Colonic mucosa (tissue), 4 donors: ENCODE results near the gene USP7. TPM values are rescaled to one million over a fixed set of nuclear protein-coding genes. Genes with fewer than 3 reads are reported as not detected.

ENCODE experiments used
- DNase-seq: peaks from one replicate; pipeline ENCODE4 v3.0.0-alpha.2; 2020
- H3K27ac ChIP-seq: fragments of 200-600 bp; one replicate; pipeline ENCODE4 v1.8.0; 2021
- H3K27me3 ChIP-seq: fragments of 200-600 bp; one replicate; pipeline ENCODE4 v1.8.0; 2021
- H3K36me3 ChIP-seq: fragments of 200-600 bp; one replicate; pipeline ENCODE4 v1.8.0; 2021
- H3K4me1 ChIP-seq: fragments of 200-600 bp; one replicate; pipeline ENCODE4 v1.8.0; 2021; ENCODE audit warnings: mild to moderate bottlenecking
- H3K4me3 ChIP-seq: fragments of 200-600 bp; one replicate; pipeline ENCODE4 v1.8.0; 2021
- H3K9ac ChIP-seq, 2 donors: one replicate each; pipeline ENCODE4 v1.7.0; 2013; ENCODE audit warnings: control low read depth in 2 of 2, low read depth in 2 of 2, low read length in 2 of 2
- H3K9me3 ChIP-seq: fragments of 200-600 bp; one replicate; pipeline ENCODE4 v1.8.0; 2021
- CTCF ChIP-seq: fragments of 200-600 bp; IDR thresholded peaks from one replicate; pipeline ENCODE4 v1.8.0; 2022; ENCODE audit warnings: antibody characterized with exemption, mild to moderate bottlenecking
- intact Hi-C: fragments of 100-400 bp; cut with DNase I; formaldehyde crosslinking; loops from one replicate; pipeline ENCODE4 v1.14.1; 2022
- total RNA-seq, 2 donors: library from RNA; stranded (reverse); fragmentation: NEBNext Ultra II Directional in 1 of 2; extraction: Animal tissue kit (Norgen Biotek cat#: 25700) in 1 of 2; gene quantifications; one replicate each; pipeline ENCODE4 v1.2.1, GENCODE V29; 2021
- donor health status: healthy.
- donor health status: DM: no; HTN: no; CAD: no.
- donor health status: DM: no; HTN: no; CAD: no.

USP7 gene
- total RNA-seq, 2 donors from 2014 or later = 147 to 176 TPM

DNA sequence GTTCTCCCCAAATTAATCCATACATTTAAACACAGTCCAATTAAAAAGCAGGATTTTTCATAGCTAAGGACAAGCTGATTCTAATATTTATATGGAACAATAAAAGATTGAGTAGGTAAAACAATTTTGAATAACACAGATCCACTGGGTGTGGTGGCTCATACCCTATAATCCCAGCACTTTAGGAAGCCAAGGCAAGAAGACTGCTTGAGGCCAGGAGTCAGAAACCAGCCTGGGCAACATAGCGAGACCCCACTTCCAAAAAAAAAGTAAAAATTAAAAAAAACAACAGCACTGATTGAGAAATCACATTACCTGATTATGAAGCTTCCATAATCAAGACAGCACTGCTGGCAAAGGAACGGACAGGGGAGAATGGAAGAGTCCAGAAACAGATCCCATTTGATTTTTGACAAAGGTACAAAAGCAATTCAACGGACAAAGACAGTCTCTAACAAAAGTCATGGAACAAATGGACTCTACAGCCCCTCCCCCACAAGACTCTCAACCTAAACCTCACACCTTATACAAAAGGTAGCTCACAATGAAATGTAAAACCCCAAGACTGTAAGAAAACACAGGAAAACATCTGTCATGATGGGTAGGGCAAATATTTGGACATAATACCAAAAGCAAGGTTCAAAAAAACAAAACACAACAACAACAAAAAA is 17.9 kb downstream of the USP7 start:
- Histone ChIP-seq H3K4me1 (peaks cover 42% of the 10 kb centered on the region), H3K27me3 (no peaks in the 10 kb centered on the region), H3K9ac (no peak overlapping the region), H3K36me3 (no peaks in the 10 kb centered on the region), H3K4me3 (no peak overlapping the region), H3K27ac (no peak overlapping the region), H3K9me3 (no peaks in the 10 kb centered on the region)
- intact Hi-C loops = no loop called here
- no peak for TF ChIP-seq CTCF
- no peak for DNase-seq

GRCh38 chr16:8943966-8944759 is 19.5 kb downstream of the USP7 start:
- H3K4me3 ChIP-seq = no peak overlapping the region
- no peak for DNase-seq

GRCh38 chr16:8943001-8943763 is 20.5 kb downstream of the USP7 start:
- peaks cover 34% of the 10 kb centered on the region for H3K4me1 ChIP-seq

More at GRCh38 chr16:8943966-8944759, 19.5 kb downstream of the USP7 start:
- peaks cover 34% of the 10 kb centered on the region for H3K4me1 ChIP-seq
- H3K9me3 ChIP-seq = no peaks in the 10 kb centered on the region
- no peak overlapping the region for H3K9ac ChIP-seq
- intact Hi-C loops = no loop called here
- H3K27me3 ChIP-seq = no peaks in the 10 kb centered on the region
- no peak for TF ChIP-seq CTCF
- H3K36me3 ChIP-seq = no peaks in the 10 kb centered on the region
- no peak overlapping the region for H3K27ac ChIP-seq

DNA sequence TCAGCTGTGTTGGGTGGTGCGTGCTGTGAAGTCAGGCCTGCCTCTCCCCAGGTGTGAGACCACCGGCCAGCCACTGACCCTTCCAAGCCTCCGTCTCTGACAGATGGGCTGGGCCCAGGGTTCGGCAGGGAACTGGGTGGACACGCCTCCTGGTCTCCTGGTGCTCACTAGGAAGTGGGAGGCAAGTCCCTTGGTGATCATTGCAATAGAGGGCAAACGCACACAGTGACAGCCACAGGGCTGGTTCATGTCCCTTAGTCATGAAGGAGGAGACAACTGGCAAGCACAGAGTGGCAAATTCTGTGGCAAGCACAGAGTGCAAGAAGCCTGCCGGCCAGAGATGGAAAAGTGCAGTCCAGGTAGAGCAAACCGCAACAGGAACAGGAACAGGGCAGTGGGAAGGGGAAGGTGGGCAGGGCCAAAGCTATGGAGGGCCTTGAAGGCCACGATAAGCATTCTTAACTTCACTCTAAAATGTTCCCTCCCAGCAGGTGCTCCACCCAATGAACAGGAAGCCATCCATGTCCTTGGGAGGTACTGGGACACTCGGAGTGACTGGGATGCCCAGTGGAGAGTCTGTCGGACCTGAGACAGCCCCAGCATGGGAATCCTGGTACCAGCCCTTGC is 21.9 kb downstream of the USP7 start:
- H3K9ac ChIP-seq = no peak overlapping the region
- intact Hi-C loops = no loop called here

More at GRCh38 chr16:8943001-8943763, 20.5 kb downstream of the USP7 start:
- Histone ChIP-seq H3K9me3 (no peaks in the 10 kb centered on the region), H3K4me3 (no peak overlapping the region), H3K27me3 (no peaks in the 10 kb centered on the region), H3K9ac (no peak overlapping the region), H3K27ac (no peak overlapping the region), H3K36me3 (no peaks in the 10 kb centered on the region)
- intact Hi-C loops = no loop called here
- DNase-seq = no peak
- no peak for TF ChIP-seq CTCF

More for the DNA sequence above, 21.9 kb downstream of the USP7 start:
- H3K4me3 ChIP-seq = no peak overlapping the region
- no peaks in the 10 kb centered on the region for H3K36me3 ChIP-seq
- TF ChIP-seq CTCF = no peak
- H3K9me3 ChIP-seq = no peaks in the 10 kb centered on the region
- H3K4me1 ChIP-seq = peaks cover 34% of the 10 kb centered on the region
- no peaks in the 10 kb centered on the region for H3K27me3 ChIP-seq
- DNase-seq = no peak
- H3K27ac ChIP-seq = no peak overlapping the region
